Heart left ventricle (tissue), 16 donors: ENCODE measurements around the gene UACA. TPM values are rescaled to one million over a fixed set of nuclear protein-coding genes. Genes with fewer than 3 reads are reported as not detected.

Experiments
- ATAC-seq, 4 donors: fragments of 200-7000 bp; cut with Tn5 transposase; one replicate each; pipeline ENCODE4 v1.9.1; 2020 to 2022; ENCODE audit warnings: moderate library complexity in 4 of 4, mild to moderate bottlenecking in 3 of 4, moderate number of reproducible peaks in 1 of 4
- DNase-seq, 5 donors: peaks; one replicate each; pipeline ENCODE4 v3.0.0-alpha.2; 2020
- H3K27ac ChIP-seq, 12 donors: fragments of 200-600 bp; sonication (generic) in 4 of 12; one replicate each; pipeline versions ENCODE4 v1.5.0 to v1.8.0; 2016 to 2022; ENCODE audit warnings: mild to moderate bottlenecking in 2 of 12
- H3K27me3 ChIP-seq, 9 donors: fragments of 200-600 bp; sonication (generic) in 2 of 9; one replicate each; pipeline versions ENCODE4 v1.5.1 to v1.8.0; 2016 to 2022; ENCODE audit warnings: mild to moderate bottlenecking in 3 of 9
- H3K36me3 ChIP-seq, 9 donors: fragments of 200-600 bp; sonication (generic) in 2 of 9; one replicate each; pipeline versions ENCODE4 v1.5.0 to v1.8.0; 2018 to 2022; ENCODE audit warnings: mild to moderate bottlenecking in 2 of 9
- H3K4me1 ChIP-seq, 12 donors: fragments of 200-600 bp; sonication (generic) in 4 of 12; one replicate each; pipeline versions ENCODE4 v1.5.0 to v1.8.0; 2016 to 2022; ENCODE audit warnings: mild to moderate bottlenecking in 3 of 12
- H3K4me3 ChIP-seq, 12 donors: fragments of 200-600 bp; sonication (generic) in 4 of 12; one replicate each; pipeline versions ENCODE4 v1.5.0 to v1.8.0; 2017 to 2022; ENCODE audit warnings: mild to moderate bottlenecking in 9 of 12, moderate library complexity in 4 of 12
- H3K9me3 ChIP-seq, 12 donors: fragments of 200-600 bp; sonication (generic) in 4 of 12; one replicate each; pipeline versions ENCODE4 v1.5.0 to v1.8.0; 2016 to 2022; ENCODE audit warnings: mild to moderate bottlenecking in 1 of 12
- POLR2A ChIP-seq, 2 donors: fragments of 450-650 bp; IDR thresholded peaks; one replicate each; pipeline ENCODE4 v1.6.1; 2017; ENCODE audit warnings: antibody characterized with exemption in 2 of 2, mild to moderate bottlenecking in 2 of 2, moderate library complexity in 2 of 2
- WGBS, 4 donors: extraction: QIAGEN DNeasy Blood & Tissue Kit in 2 of 4; methylation state at CpG; one replicate each; pipeline versions ENCODE4 v1.1.5 to v1.1.7; 2013 to 2018; 5-methylcytosine and 5-hydroxymethylcytosine counted together
- intact Hi-C, 10 donors: fragments of 100-400 bp; cut with DNase I; formaldehyde crosslinking; loops; one replicate each; pipeline versions ENCODE4 v1.11.1 to v1.14.2; 2022
- polyA plus RNA-seq, 2 donors: library from polyadenylated mRNA; stranded (reverse); fragments of 200-250 nt; gene quantifications; one replicate each; pipeline ENCODE4 v1.2.3, GENCODE V29; 2013
- total RNA-seq, 9 donors: library from RNA; depleted of rRNA in 2 of 9; stranded (reverse); fragments of >200 nt in 2 of 9; fragmentation: NEBNext Ultra II Directional in 3 of 9; extraction: Animal tissue kit (Norgen Biotek cat#: 25700) in 3 of 9; gene quantifications; one replicate each; pipeline versions ENCODE4 v1.1.0 to v1.2.4, GENCODE V29; 2016 to 2023
- TF ChIP-seq, protein P1 (sequence below), 12 donors: fragments of 200-600 bp; sonication (generic) in 4 of 12; IDR thresholded peaks; one replicate each; pipeline versions ENCODE4 v1.5.0 to v1.8.0; 2018 to 2022; ENCODE audit warnings: antibody characterized with exemption in 12 of 12, mild to moderate bottlenecking in 5 of 12
- donor health status: ischemic (EF 13 %, LVEDD 7.1; RV severe dilation, severe dysfunction).
- donor health status: healthy with polysubstance abuse.
- donor health status: DM: no; HTN: yes; CAD: no.
- donor health status: DM: no; HTN: no; CAD: no.
- donor health status: ischemic (EF 25% LVEDD 6.9; RV normal size, moderate dysfunction).
- donor health status: ischemic (EF 25% LVEDD 5.7; RV mildly dilated, moderate dysfunction).
- donor health status: healthy.
- donor health status: DM: yes; HTN: yes; CAD: no.
- donor health status: ischemic (EF 35%, LVEDD 5.7; RV mildly dilated, moderate dysfunction).
- donor health status: nonischemic (EF 11% LVEDD 7.7; RV severe dilation, severe dysfunction).
- donor health status: DM: yes; HTN: yes; CAD: no.
- donor health status: PGD.
- donor health status: ischemic (EF 29% LVEDD 5.4; RV normal size, mild dysfunction).
- donor health status: nonischemic (EF 23%, LVEDD 6.1; RV moderate dilation, normal function).

UACA gene
- total and polyA plus RNA-seq, 11 donors = 10.7 to 57.1 (median 49.0) TPM

- Histone ChIP-seq H3K4me1 (peaks cover 0 to 19% (median 0%) of the 10 kb centered on the region in 12 donors), H3K36me3 (no peaks in the 10 kb centered on the region), H3K4me3 (no peak overlapping the region), H3K27ac (no peak overlapping the region), H3K9me3 (no peaks in the 10 kb centered on the region), H3K27me3 (no peaks in the 10 kb centered on the region)
- TF ChIP-seq POLR2A (IDR thresholded peaks at IDR 0.05) = no peak
- TF ChIP-seq, protein P1, sequence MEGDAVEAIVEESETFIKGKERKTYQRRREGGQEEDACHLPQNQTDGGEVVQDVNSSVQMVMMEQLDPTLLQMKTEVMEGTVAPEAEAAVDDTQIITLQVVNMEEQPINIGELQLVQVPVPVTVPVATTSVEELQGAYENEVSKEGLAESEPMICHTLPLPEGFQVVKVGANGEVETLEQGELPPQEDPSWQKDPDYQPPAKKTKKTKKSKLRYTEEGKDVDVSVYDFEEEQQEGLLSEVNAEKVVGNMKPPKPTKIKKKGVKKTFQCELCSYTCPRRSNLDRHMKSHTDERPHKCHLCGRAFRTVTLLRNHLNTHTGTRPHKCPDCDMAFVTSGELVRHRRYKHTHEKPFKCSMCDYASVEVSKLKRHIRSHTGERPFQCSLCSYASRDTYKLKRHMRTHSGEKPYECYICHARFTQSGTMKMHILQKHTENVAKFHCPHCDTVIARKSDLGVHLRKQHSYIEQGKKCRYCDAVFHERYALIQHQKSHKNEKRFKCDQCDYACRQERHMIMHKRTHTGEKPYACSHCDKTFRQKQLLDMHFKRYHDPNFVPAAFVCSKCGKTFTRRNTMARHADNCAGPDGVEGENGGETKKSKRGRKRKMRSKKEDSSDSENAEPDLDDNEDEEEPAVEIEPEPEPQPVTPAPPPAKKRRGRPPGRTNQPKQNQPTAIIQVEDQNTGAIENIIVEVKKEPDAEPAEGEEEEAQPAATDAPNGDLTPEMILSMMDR (IDR thresholded peaks at IDR 0.05) = no peak
- ATAC-seq = no peak
- no peak for DNase-seq
- intact Hi-C loops = no loop called here
- 93 to 96% (median 93%) methylated on average over 5 of the region's 5 CpGs for WGBS, 4 donors
These were observed 17.9 kb upstream of the UACA start for GRCh38 chr15:70781236-70781635.

GRCh38 chr15:70778258-70779076 is 15.1 kb upstream of the UACA start:
- 73 to 79% (median 76%) methylated on average over 3 of the region's 3 CpGs for WGBS, 4 donors
- Histone ChIP-seq H3K36me3 (no peaks in the 10 kb centered on the region), H3K9me3 (no peaks in the 10 kb centered on the region), H3K4me1 (peaks cover 0 to 25% (median 0%) of the 10 kb centered on the region in 12 donors), H3K4me3 (no peak overlapping the region), H3K27ac (peak overlapping the region in 1 of 12 donors; percentile 53), H3K27me3 (no peaks in the 10 kb centered on the region)
- ATAC-seq (no peak), DNase-seq (no peak)
- TF ChIP-seq POLR2A (IDR thresholded peaks at IDR 0.05) = no peak
- intact Hi-C loops = no loop called here

DNA sequence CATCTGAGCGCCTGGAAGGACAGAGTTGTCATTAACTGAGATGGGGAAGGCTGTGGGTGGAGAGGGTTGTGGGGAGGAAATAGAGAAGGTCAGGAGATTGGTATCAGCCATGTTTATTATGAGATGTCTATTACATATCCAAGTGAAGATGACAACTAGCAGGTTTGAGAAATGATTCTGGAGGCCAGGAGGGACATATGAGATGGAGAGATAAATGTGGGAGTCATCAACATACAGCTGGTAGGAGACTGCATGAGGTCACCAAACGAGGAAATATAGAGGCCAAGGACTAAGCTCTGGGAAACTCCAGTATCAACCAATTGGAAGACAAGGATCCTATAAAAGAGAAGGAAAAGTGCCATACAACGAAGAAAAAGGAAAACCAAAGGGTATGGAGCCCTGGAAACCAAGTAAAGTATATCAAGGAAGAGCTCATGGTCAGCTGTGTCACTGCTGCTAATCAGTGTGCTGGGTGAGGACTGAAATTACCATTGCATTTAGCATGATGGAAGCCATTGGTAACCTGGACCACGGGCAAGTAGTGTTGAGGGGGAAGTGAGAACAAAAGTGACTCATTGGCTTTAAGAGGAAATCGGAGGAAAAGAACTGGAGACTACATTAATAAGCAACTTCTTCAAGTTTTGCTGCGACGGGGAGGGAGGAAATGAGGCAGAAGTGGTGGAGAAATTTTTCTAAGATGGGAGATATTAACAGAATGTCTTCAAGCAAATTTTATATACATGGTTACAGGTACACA is 14.0 kb upstream of the UACA start:
- peaks cover 0 to 25% (median 0%) of the 10 kb centered on the region in 12 donors for H3K4me1 ChIP-seq
- H3K27ac ChIP-seq = peak overlapping the region in 1 of 12 donors; percentile 53
- intact Hi-C loops = no loop called here
- no peak for ATAC-seq
- WGBS, 4 donors = 74 to 77% (median 77%) methylated on average over 7 of the region's 7 CpGs
- H3K9me3 ChIP-seq = no peaks in the 10 kb centered on the region
- H3K27me3 ChIP-seq = no peaks in the 10 kb centered on the region
- no peak for TF ChIP-seq POLR2A (IDR thresholded peaks at IDR 0.05)
- TF ChIP-seq, protein P1 (IDR thresholded peaks at IDR 0.05) = no peak
- no peaks in the 10 kb centered on the region for H3K36me3 ChIP-seq
- no peak for DNase-seq
- no peak overlapping the region for H3K4me3 ChIP-seq

GRCh38 chr15:70775160-70775559 is 11.8 kb upstream of the UACA start:
- TF ChIP-seq, protein P1 (IDR thresholded peaks at IDR 0.05) = no peak
- no peak for TF ChIP-seq POLR2A (IDR thresholded peaks at IDR 0.05)
- ATAC-seq = peak in 1 of 4 donors; percentile 41
- Histone ChIP-seq H3K4me3 (no peak overlapping the region), H3K36me3 (no peaks in the 10 kb centered on the region), H3K9me3 (no peaks in the 10 kb centered on the region), H3K27me3 (no peaks in the 10 kb centered on the region), H3K27ac (no peak overlapping the region), H3K4me1 (peaks cover 0 to 33% (median 0%) of the 10 kb centered on the region in 12 donors)
- no peak for DNase-seq
- 78 to 88% (median 79%) methylated on average over 2 of the region's 2 CpGs for WGBS, 4 donors
- intact Hi-C loops = no loop called here
